NCI-H1105 treated with DMSO at 0.1 percent for 48 hours (cell line): ENCODE data around the gene ZBTB47.

Experiments used
- DNase-seq: peaks from one replicate; lab custom pipeline; 2025; lab: John Stamatoyannopoulos, UW

The ZBTB47 gene

GRCh38 chr3:42712688-42713372 lies 59.3 kb downstream of the ZBTB47 start:
- no peak for DNase-seq

- no peak for DNase-seq
These were observed 60.2 kb downstream of the ZBTB47 start for GRCh38 chr3:42713747-42714146.

GRCh38 chr3:42714171-42714852 lies 60.8 kb downstream of the ZBTB47 start:
- DNase-seq, result no peak
